Embryonic facial prominence (tissue), 1 donor: ENCODE data around the gene TMCO2.

ENCODE experiments used
- DNase-seq: peaks from one replicate; pipeline ENCODE4 v3.0.0-alpha.2; 2016; ENCODE audit errors: extremely low spot score

The TMCO2 gene

DNA sequence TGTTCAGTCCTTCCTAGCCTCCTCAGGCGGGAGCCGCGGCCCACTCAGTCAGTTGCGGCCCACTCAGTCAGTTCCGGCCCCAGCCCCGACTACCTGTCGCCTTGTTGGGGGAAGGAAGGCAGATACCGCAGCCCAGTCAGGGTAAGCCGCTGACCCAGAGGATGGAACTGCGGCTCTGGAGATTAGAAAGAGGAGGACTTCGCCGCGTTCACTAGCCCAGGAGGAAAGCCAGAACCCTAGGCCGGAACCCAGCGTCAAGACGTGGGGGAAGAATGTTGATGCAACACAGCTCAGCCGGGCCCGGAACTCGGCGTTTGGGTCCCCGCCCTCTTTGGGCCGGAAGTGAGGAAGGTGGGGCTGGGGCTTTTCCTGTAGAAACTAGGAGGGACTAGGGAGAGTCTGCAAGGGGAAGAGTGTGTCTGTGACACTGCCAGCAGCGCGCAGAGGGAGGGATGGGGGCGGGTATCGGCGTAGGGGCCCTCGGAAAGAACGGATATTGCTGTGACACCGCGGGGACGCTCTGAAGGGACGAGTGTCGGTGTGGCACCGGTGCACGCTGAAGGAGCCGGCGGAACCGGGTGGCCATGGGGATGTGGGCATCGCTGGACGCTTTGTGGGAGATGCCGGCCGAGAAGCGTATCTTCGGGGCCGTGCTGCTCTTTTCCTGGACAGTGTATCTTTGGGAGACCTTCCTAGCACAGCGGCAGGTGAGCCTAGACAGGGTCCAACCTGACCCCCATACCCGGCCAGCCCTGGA is 10.1 kb downstream of the TMCO2 start, which contains the start of gene ZMPSTE24:
Gene ZMPSTE24 (plus strand): TSS at position 549 of the 757 bp plus-strand sequence. CDS start 36 bp downstream, at position 585.
- peak; percentile 93 for DNase-seq

DNA sequence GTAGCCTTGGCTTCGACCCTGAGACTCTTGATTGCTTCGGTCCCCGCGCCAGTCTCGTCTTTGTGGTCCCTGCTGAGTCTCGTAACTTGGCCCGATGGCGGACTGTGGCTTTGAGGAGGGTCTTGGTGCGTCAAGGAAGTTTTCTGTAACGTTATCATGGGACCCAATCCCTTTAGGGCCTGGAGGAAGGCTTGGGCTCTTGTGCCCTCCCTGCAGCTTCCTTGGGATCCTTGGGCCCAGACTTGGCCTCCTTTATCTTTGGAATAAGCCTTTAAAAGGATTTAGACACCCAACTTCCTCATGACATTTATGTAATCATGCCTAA is 10.7 kb downstream of the TMCO2 start:
- DNase-seq = no peak

DNA sequence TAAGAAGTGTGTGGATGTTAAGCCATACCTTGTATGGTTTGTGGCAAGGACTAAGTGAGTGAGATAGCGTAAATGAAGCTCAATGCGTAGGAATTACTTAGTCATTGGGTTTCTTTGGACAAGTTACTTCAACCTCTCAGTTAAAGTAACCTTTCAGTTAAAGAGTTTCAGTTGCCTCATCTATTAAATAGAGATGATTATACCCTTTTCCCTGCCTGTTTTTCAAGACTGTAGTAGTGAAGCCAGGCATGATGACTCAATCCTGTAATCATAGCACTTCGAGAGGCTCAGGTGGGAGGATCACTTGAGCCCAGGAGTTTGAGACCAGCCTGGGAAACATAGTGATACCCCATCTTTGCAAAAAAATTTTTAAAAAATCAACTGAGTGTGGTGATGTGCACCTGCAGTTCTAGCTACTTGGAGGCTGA is 16.6 kb downstream of the TMCO2 start:
- no peak for DNase-seq

DNA sequence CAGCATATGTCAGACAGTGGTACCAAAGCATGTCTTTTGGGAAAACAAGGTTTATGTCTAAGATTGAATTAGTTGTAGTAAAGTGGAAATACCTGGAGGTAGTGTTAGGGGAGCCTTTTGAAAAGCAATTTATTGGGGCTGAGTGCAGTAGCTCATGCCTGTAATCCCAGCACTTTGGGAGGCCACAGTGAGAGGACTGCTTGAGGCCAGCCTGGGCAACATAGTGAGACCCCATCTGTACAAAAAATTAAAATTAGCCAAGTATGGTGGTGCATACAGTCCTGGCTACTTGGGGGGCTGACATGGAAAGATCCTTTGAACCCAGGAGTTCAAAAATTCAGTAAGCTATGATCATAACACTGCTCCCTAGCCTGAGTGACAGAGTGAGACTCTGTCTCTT is 17.6 kb downstream of the TMCO2 start:
- no peak for DNase-seq

DNA sequence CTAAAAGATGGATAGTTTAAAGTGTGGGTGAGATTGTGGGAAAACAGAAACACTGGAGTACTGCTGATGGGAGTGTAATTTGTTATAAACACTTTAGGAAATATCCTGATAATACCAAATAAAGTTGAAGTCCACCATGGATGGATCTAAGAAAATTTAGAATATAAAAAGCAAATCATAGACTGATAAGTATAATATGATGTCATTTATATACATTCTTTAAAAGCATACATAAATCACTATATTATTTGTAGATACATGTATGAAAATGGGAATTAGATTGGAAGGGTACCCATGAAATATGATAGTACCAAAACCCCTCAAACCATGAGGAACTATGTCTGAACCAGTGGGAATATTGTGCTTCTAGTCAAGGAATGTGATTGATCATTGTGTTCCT is 18.2 kb downstream of the TMCO2 start:
- DNase-seq = no peak

DNA sequence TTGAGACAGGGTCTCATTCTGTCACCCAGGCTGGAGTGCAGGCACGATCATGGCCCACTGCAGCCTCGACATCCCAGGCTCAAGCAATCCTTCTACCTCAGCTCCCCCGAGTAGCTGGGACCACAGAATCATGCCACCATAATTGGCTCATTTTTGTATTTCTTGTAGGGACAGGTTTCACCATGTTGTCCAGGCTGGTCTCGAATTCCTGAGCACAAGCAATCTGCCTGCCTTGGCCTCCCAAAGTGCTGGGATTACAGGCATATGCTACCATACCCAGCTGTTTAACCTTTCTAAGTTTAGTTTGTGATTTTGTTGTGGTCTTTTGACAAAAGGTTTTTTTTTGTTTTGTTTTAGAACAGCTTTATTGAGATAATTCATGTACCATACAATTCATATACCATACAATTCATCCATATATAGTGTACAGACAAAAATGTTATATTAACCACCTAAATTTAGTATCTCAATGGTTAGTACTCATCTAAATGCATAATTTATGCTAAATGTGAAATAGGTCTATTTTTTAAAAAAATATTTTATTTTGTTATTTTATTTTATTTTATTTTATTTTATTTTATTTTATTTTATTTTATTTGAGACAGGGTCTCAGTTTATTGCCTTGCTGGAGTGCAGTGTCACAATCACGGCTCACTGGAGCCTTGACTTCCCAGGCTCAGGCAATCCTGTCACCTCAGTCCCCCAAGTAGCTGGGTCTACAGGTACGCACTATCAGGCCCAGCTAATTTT is 19.2 kb downstream of the TMCO2 start:
- no peak for DNase-seq

DNA sequence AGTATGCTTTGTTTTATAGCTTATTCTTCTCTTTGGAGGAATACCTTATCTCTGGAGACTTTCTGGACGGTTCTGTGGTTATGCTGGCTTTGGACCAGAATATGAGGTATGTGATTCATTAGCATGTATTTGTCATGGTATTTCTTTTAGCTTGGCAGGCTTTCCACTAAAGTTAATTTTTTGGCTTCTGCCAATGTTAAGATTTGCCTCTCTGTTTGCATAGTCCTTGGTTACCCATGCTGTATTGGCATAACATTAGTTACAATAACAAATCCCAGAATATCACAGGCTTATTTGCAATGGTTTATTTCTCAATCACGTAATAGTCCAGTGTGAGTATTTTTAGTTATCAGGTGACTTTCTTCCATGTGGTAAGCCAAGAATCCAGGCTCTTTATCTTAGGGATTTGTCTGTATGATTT is 20.0 kb downstream of the TMCO2 start:
- peak; percentile 44 for DNase-seq

DNA sequence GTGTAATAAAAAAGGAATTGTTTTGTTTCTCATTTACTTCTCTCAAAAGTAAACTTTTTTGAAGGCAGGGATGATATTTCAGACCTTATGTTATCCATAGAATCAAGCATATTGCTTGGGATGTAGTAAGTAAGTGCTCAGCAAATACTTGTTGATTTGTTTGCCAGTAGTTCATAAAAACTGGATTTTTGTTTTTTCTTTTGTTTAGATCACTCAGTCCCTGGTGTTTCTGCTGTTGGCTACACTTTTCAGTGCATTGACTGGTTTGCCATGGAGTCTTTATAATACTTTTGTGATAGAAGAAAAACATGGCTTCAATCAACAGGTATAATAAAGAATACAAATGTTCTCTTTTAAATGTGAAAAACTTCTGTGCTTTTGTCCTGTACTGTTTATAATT is 20.5 kb downstream of the TMCO2 start:
- no peak for DNase-seq

DNA sequence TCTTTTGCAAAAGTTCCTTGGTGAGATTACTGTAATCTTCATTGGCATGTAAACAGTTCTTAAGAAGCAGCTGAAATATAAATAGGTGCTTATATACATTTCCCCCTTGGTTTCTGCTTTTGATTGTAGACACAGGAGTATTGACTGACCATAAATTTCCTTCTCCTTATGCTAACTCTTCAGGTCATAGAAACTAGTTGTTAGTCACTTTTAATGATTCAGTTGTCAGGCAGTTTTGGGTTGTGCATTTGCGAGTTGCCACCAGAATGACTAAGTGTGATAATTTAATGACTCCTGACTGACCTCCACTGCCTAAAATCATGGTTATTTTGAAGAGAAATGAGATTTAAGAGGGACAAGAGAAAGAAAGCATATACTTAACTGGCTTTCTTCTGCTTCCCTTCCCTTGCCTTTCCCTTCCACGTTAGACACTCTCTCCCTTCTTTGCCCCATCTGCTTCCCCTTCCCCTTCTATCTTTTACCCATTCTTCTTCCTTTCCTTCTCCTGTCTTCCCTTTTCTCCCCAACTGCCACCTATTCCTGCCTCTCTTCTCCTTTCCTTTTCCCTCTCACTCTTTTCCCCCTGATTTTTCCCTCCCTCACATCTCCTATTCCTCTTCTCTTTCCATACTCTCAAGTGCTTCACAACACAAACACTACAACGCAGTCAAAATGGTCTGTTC is 22.6 kb downstream of the TMCO2 start:
- no peak for DNase-seq

DNA sequence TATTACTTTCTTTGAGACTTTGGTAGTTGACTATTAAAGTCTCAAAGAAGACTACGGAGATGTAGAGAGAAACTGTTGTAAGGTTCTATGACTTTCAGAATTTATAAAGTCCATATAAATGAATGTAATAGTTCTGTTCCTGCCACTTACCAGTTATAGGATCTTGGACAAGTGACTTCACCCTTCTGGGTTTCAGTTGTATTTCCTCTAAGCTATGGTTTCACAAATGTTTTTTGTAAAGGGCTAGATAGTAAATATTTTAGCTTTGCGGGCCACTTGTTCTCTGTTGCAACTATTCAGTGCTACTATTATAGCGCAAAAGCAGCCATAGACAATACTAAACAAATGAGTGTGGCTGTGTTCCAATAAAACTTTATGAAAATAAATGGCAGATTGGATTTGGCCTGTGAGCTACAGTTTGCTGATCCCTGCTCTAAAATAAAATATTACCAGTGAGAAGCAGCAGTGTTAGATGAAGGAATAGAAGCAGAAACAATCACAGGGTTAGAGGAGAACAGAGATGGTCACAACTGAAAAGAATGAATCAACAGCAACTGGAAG is 25.0 kb downstream of the TMCO2 start:
- DNase-seq = no peak

DNA sequence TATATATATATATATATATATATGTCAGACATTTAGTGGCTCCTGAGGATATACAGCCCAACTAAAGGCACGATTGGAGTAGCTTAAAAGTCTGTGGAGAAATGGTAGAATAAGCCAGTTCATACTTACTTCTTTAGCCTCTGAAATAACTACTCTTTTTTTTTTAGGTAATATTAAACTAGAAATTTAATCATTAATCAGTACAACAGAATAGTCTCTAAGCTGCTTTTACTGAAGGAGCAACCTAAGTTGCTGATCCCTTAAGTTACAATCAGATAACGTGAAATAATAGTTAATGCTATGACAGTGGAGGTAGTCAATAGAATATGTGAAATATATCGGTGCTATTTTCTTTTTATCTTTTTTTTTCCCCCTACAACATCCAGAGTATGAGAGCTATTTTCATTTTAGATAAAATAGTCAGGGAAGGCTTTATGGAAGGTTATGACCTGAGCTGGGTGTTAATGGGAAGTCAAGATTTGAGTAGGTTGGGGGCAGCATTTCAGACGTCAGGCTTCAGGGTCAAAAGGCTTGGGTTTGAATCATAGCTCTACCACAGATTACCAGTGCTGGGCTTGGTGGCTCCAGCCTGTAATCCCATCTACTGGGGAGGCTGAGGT is 25.9 kb downstream of the TMCO2 start:
- no peak for DNase-seq

DNA sequence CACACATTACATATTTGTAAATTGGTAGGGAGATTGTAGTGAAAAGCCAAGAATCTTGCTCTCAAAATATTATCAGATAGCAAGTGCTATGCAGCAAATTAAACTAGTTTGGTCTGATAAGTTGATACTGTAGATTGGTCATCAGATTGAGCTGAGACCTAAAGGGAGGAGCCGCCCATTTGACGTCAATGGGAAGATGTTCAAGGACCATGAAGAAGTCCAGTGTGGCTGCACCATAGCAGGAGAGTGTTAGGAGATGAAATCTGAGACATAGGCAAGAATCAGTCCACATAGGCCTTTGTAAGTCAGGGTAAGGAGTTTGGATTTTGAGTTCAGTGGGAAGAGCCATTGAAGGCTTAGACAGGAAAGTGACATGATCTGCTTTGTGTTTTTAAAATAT is 26.6 kb downstream of the TMCO2 start:
- DNase-seq = no peak

DNA sequence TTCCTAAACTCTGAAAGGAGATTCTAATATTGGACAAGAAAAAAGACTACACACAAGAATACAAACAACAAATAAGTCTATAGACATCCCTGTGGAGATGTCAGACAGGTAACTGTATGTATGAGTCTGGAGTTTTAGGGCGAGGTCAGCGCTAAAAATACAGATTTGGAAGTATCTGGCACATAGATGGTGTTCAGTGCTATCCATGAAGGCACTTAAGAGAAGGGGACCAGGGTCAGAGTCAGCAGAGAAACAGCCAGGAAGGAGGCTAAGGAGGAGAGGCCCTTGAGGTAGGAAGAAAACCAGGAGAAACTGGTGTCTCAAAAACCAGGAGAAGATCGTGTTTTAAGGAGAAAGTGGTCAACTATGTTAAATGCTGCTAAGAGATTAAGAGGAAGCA is 28.4 kb downstream of the TMCO2 start:
- DNase-seq = no peak

DNA sequence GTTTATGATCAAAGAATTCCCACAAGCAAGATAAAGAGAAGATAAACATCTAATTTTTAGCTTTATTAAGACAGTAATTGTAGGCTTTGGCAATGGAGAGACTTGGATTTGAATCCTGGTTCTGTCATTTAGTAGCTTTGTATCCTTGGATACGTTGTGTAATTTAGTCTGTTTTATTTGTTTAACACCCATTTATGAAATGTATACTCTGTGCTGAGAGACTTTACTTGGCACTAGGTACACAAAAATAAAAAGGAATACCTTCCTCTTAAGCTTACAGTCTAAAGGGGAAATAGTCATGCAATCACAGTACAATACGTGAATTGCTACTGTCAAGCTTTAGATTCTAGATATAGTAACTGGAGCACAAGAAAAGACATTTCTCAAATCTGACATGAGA is 34.1 kb downstream of the TMCO2 start:
- no peak for DNase-seq

DNA sequence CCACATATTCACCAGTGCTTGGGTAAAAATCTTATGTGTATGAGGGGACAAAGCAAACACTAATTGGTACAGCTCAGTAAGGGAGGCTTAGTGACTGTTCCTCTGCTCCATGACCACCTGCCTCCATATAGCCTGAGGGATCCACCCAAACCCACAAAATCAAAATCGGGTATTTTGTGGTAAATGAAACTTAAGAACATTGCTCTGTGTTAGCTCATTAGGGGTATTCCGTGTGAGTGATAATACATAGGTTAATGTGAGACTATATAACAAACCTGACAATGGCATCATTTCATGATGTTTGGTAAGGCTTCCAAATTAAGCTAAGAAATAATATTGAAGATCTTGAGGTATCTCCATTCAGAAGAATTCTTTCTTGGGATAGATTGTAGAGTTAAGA is 43.6 kb downstream of the TMCO2 start:
- no peak for DNase-seq

DNA sequence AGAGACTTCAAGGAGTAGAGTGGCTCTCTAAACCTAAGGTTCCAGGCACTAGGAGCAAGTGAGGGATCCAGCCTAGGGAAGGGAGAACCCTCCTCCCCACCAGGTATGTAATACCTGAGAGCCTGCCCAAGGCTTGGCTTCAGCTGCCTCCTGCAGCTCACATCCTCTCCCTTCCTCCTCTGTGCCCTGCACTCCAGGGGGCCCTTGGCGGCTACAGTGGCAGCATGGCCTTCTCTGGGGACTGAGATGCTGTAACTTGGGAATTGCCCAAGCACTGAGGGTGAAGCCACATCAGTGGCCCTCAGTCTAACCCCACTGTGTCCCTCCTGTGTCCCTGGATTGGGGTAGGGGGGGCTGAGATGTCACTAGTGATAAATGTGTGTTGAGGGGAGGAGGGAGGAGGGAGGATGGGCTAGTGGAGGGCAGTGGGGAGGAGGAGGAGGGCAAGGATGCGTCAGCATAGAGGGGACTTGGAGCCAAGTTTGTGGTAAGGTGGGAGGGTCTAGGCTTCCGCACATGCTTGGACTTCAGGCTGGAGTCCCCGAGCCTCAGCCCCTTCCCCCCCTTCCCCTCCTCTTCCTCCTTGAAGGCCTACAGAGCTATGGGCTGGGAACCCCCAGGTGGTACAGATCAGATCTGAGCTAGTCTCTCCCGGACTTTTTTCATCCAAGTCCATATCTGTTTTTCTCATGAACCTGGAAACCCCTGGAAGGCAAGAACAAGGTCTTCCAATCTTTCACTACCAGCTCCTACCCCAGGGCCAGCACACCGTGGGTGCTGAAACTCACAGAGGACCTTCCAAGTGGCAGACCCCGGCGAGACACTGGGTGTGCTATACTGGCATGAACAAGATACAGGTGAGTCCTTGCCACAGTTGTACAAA is 51.9 kb downstream of the TMCO2 start:
- no peak for DNase-seq

DNA sequence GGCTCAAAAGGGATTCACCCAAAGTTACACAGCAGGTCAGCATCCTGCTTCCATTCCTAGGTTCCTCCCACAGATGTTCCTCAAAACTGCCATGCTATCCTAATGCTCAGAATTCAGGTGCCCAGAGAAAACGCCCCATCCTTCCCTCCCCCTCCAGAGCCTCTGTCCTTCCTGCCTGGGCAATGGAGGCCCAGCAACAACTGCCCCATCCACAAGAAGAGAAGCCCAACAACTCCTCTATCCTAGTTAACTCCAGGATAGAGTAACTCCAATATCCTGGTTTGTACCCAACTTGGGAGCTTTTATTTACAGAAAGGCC is 52.5 kb downstream of the TMCO2 start:
- no peak for DNase-seq

DNA sequence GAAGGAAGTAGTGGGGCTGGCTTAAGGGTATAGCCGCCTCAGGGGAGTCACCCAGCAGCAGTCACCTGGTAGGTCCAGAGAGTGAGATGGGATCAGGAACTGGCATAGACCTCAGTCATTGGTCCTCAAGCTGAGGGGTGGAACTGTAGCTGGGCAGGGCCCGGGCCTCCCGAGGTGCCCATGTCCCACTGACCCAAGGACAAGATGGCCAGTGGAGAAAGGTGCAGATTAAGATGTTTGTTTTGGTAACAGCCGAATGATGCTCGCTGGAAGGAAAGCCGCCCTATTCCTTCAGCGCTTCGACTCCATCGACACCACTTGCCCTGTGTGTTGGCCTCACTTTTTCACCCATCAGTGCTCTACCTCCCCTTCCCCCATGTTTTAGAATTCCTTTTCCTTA is 52.9 kb downstream of the TMCO2 start:
- DNase-seq = no peak

DNA sequence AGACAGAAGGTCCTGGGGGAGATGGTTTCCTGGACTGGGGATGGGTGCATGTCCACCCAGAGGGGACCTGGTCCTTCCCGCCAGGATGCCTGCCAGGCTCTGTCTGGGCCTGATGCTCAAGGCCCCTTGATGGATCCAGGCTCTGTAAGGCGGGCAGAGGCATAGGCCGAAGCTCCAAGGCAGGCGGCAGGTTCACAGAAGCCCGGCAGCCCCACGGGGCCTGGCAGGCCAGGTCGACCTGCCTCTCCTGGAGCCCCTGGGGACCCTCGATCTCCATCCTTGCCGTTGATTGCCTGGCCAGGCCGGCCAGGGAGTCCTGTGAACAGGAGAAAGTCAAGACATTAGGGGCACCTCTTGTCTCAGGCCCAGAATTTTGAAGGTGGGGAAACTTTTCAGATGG is 53.3 kb downstream of the TMCO2 start:
- no peak for DNase-seq
